ENCODE data around the gene OR5K2.

Gene OR5K2

GRCh38 chr3:98460220-98460619, 37.3 kb upstream of the OR5K2 start:
- no peak for TF ChIP-seq CTCF (IDR thresholded peaks at IDR 0.05; ENCODE audit: low read depth, low read length, missing control alignments)
- no peak for DNase-seq (ENCODE audit: low read depth)
- H3K4me3 ChIP-seq (ENCODE audit: low read depth, low read length), result no peak overlapping the region
- in situ Hi-C loops (cut with HindIII; ENCODE audit: low sequenced_read_pairs), result no loop called here

- TF ChIP-seq CTCF (IDR thresholded peaks at IDR 0.05; ENCODE audit: low read depth, low read length, missing control alignments), result no peak
- no peak within 1 kb of the TSS for H3K4me3 ChIP-seq (ENCODE audit: low read depth, low read length)
- in situ Hi-C loops (cut with HindIII; ENCODE audit: low sequenced_read_pairs), result no loop called here
These were observed 34.6 kb upstream of the OR5K2 start, which contains the start of gene OR5K1 for GRCh38 chr3:98462901-98463300. TSS of gene OR5K1 (plus strand) at chr3:98463201. CDS start at chr3:98469577, 6,376 bp downstream.

GRCh38 chr3:98482717-98483482, 14.6 kb upstream of the OR5K2 start:
- no peak for DNase-seq (ENCODE audit: low read depth)
- TF ChIP-seq CTCF (IDR thresholded peaks at IDR 0.05; ENCODE audit: low read depth, low read length, missing control alignments), result no peak

More at GRCh38 chr3:98462901-98463300, 34.6 kb upstream of the OR5K2 start, which contains the start of gene OR5K1:
- DNase-seq (ENCODE audit: low read depth), result no peak

GRCh38 chr3:98483626-98484025, 13.9 kb upstream of the OR5K2 start:
- TF ChIP-seq CTCF (IDR thresholded peaks at IDR 0.05; ENCODE audit: low read depth, low read length, missing control alignments), result no peak
- in situ Hi-C loops (cut with HindIII; ENCODE audit: low sequenced_read_pairs), result no loop called here

More at GRCh38 chr3:98482717-98483482, 14.6 kb upstream of the OR5K2 start:
- no peak overlapping the region for H3K4me3 ChIP-seq (ENCODE audit: low read depth, low read length)
- in situ Hi-C loops (cut with HindIII; ENCODE audit: low sequenced_read_pairs), result no loop called here

GRCh38 chr3:98500019-98500418, 2.5 kb downstream of the OR5K2 start:
- DNase-seq (ENCODE audit: low read depth), result no peak
- in situ Hi-C loops (cut with HindIII; ENCODE audit: low sequenced_read_pairs), result no loop called here
- TF ChIP-seq CTCF (IDR thresholded peaks at IDR 0.05; ENCODE audit: low read depth, low read length, missing control alignments), result no peak
- H3K4me3 ChIP-seq (ENCODE audit: low read depth, low read length), result no peak overlapping the region

More at GRCh38 chr3:98483626-98484025, 13.9 kb upstream of the OR5K2 start:
- no peak overlapping the region for H3K4me3 ChIP-seq (ENCODE audit: low read depth, low read length)
- no peak for DNase-seq (ENCODE audit: low read depth)

GRCh38 chr3:98501270-98501669, 3.8 kb downstream of the OR5K2 start:
- no peak overlapping the region for H3K4me3 ChIP-seq (ENCODE audit: low read depth, low read length)
- TF ChIP-seq CTCF (IDR thresholded peaks at IDR 0.05; ENCODE audit: low read depth, low read length, missing control alignments), result no peak
- no peak for DNase-seq (ENCODE audit: low read depth)
- in situ Hi-C loops (cut with HindIII; ENCODE audit: low sequenced_read_pairs), result no loop called here
